H9 (cell line): Measurements from ENCODE around the gene CDK5. TPM values are rescaled to one million over a fixed set of nuclear protein-coding genes. Genes with fewer than 3 reads are reported as not detected.
A peak's percentile ranks its signal among the peaks of the same experiment; 100 is the strongest.

ENCODE experiments used
- DNase-seq: peaks from one replicate; pipeline ENCODE4 v3.0.0-alpha.2; 2017
- H2AFZ ChIP-seq: one replicate; pipeline ENCODE4 v1.6.1; 2013; ENCODE audit warnings: mild to moderate bottlenecking, low read length, control low read depth, moderate library complexity
- H2AK5ac ChIP-seq: 2 replicates; pipeline ENCODE4 v1.6.1; 2013; ENCODE audit warnings: low read length, control low read depth, mixed read lengths; ENCODE audit not compliant: insufficient read length
- H2BK120ac ChIP-seq: one replicate; pipeline ENCODE4 v1.6.1; 2013; ENCODE audit warnings: low read depth, mild to moderate bottlenecking, low read length, control low read depth, inconsistent platforms; ENCODE audit not compliant: poor library complexity, severe bottlenecking
- H2BK12ac ChIP-seq: 2 replicates; pipeline ENCODE4 v1.6.1; 2013; ENCODE audit warnings: low read length, control low read depth, mixed read lengths, low read depth; ENCODE audit not compliant: insufficient read length
- H2BK15ac ChIP-seq: 2 replicates; pipeline ENCODE4 v1.6.1; 2013; ENCODE audit warnings: low read depth, low read length, control low read depth
- H2BK20ac ChIP-seq: one replicate; pipeline ENCODE4 v1.6.1; 2013; ENCODE audit warnings: low read depth, mild to moderate bottlenecking, low read length, control low read depth, inconsistent platforms; ENCODE audit not compliant: poor library complexity, severe bottlenecking
- H2BK5ac ChIP-seq: 2 replicates; pipeline ENCODE4 v1.6.1; 2013; ENCODE audit warnings: low read length, control low read depth, mixed read lengths; ENCODE audit not compliant: insufficient read length
- H3K14ac ChIP-seq: 2 replicates; pipeline ENCODE4 v1.6.1; 2013; ENCODE audit warnings: low read length, control low read depth; ENCODE audit not compliant: insufficient read depth
- H3K18ac ChIP-seq: 2 replicates; pipeline ENCODE4 v1.6.1; 2013; ENCODE audit warnings: low read depth, mild to moderate bottlenecking, mixed read lengths, low read length, control low read depth; ENCODE audit not compliant: insufficient read length
- H3K23ac ChIP-seq: 2 replicates; pipeline ENCODE4 v1.6.1; 2013; ENCODE audit warnings: low read length, control low read depth, mixed read lengths, low read depth; ENCODE audit not compliant: insufficient read length
- H3K23me2 ChIP-seq: 2 replicates; pipeline ENCODE4 v1.6.1; 2013; ENCODE audit warnings: low read depth, mild to moderate bottlenecking, mixed read lengths, low read length, control low read depth; ENCODE audit not compliant: insufficient read length, poor library complexity, severe bottlenecking
- H3K27ac ChIP-seq: 2 replicates; pipeline ENCODE4 v1.5.1; 2013; ENCODE audit warnings: low read length, control low read depth, mixed read lengths, low read depth; ENCODE audit not compliant: insufficient read length
- H3K27me3 ChIP-seq: 2 replicates; pipeline ENCODE4 v1.6.1; 2013; ENCODE audit warnings: low read length, control low read depth, inconsistent platforms; ENCODE audit not compliant: insufficient read depth
- H3K4ac ChIP-seq: 2 replicates; pipeline ENCODE4 v1.6.1; 2013; ENCODE audit warnings: low read depth, mild to moderate bottlenecking, control low read depth, inconsistent platforms, low read length, moderate library complexity
- H3K4me1 ChIP-seq: 2 replicates; pipeline ENCODE4 v1.6.1; 2013; ENCODE audit warnings: low read length, control low read depth, inconsistent platforms; ENCODE audit not compliant: insufficient read depth
- H3K4me2 ChIP-seq: 2 replicates; pipeline ENCODE4 v1.6.1; 2013; ENCODE audit warnings: low read length, control low read depth, mixed read lengths; ENCODE audit not compliant: insufficient read length, insufficient read depth
- H3K56ac ChIP-seq: 2 replicates; pipeline ENCODE4 v1.6.1; 2013; ENCODE audit warnings: low read depth, mild to moderate bottlenecking, mixed read lengths, low read length, control low read depth; ENCODE audit not compliant: insufficient read length
- H3K79me1 ChIP-seq: 2 replicates; pipeline ENCODE4 v1.6.1; 2013; ENCODE audit warnings: low read depth, mild to moderate bottlenecking, moderate library complexity, low read length, control low read depth, inconsistent platforms; ENCODE audit not compliant: insufficient read depth, poor library complexity, severe bottlenecking
- H3K79me2 ChIP-seq: 2 replicates; pipeline ENCODE4 v1.6.1; 2013; ENCODE audit warnings: low read length, control low read depth, inconsistent platforms; ENCODE audit not compliant: insufficient read depth
- H3K9ac ChIP-seq: 2 replicates; pipeline ENCODE4 v1.6.1; 2013; ENCODE audit warnings: low read length, control low read depth, mixed read lengths; ENCODE audit not compliant: insufficient read length; ENCODE audit errors: extremely low read depth
- H3K9me3 ChIP-seq: one replicate; pipeline ENCODE4 v1.6.1; 2013; ENCODE audit warnings: low read depth, low read length, inconsistent platforms; ENCODE audit not compliant: control insufficient read depth
- H3T11ph ChIP-seq: one replicate; pipeline ENCODE4 v1.6.1; 2013; ENCODE audit warnings: mild to moderate bottlenecking, low read length, control low read depth, inconsistent platforms
- H4K20me1 ChIP-seq: one replicate; pipeline ENCODE4 v1.6.1; 2013; ENCODE audit not compliant: control insufficient read depth, insufficient read length, insufficient read depth
- H4K5ac ChIP-seq: 2 replicates; pipeline ENCODE4 v1.6.1; 2013; ENCODE audit warnings: low read depth, mild to moderate bottlenecking, mixed read lengths, low read length, control low read depth; ENCODE audit not compliant: insufficient read length
- H4K8ac ChIP-seq: replicated peaks from 2 replicates; pipeline ENCODE4 v1.6.1; 2013; ENCODE audit warnings: low read length, control low read depth, mixed read lengths, low read depth; ENCODE audit not compliant: insufficient read length
- H4K91ac ChIP-seq: 2 replicates; pipeline ENCODE4 v1.6.1; 2013; ENCODE audit warnings: low read depth, mild to moderate bottlenecking, moderate library complexity, mixed read lengths, low read length, control low read depth; ENCODE audit not compliant: insufficient read length
- H3K27ac Mint-ChIP-seq, 3 experiments: 2 replicates in 2 of 3; 3 replicates in 1 of 3; pipeline ENCODE4 v1.8.0; 2020 to 2021; ENCODE audit warnings: mixed read lengths in 3 of 3, mild to moderate bottlenecking in 1 of 3, moderate library complexity in 1 of 3
- H3K27me3 Mint-ChIP-seq: 2 replicates; pipeline ENCODE4 v1.8.0; 2021; ENCODE audit warnings: low read depth, mild to moderate bottlenecking, moderate library complexity, mixed read lengths
- H3K36me3 Mint-ChIP-seq, 3 experiments: 2 replicates in 2 of 3; 3 replicates in 1 of 3; pipeline ENCODE4 v1.8.0; 2020 to 2021; ENCODE audit warnings: low read depth in 3 of 3, mixed read lengths in 3 of 3; ENCODE audit not compliant: insufficient read depth in 1 of 3
- H3K4me1 Mint-ChIP-seq, 2 experiments: 2 replicates each; pipeline ENCODE4 v1.8.0; 2020; ENCODE audit warnings: mixed read lengths in 2 of 2
- H3K4me3 Mint-ChIP-seq, 2 experiments: 2 replicates in 1 of 2; 3 replicates in 1 of 2; pipeline ENCODE4 v1.8.0; 2020 to 2021; ENCODE audit warnings: mild to moderate bottlenecking in 2 of 2, mixed read lengths in 2 of 2, moderate library complexity in 1 of 2
- H3K9me3 Mint-ChIP-seq, 2 experiments: 2 replicates in 1 of 2; 3 replicates in 1 of 2; pipeline ENCODE4 v1.8.0; 2020; ENCODE audit warnings: mild to moderate bottlenecking in 2 of 2, mixed read lengths in 2 of 2, moderate library complexity in 1 of 2
- WGBS: extraction: QIAGEN DNeasy Blood & Tissue Kit; methylation state at CpG from one replicate; pipeline ENCODE4 v1.1.7; 2013; ENCODE audit warnings: missing lambda C conversion rate, low lambda C conversion rate, mixed read lengths; ENCODE audit not compliant: insufficient read length; ENCODE audit errors: extremely low coverage; 5-methylcytosine and 5-hydroxymethylcytosine counted together
- total RNA-seq: library from RNA; stranded (reverse); gene quantifications from 2 replicates; pipeline ENCODE4 v1.2.1, GENCODE V29; 2021
- TF ChIP-seq, protein P1 (sequence below): fragments of 200-600 bp; sonication (generic); conservative IDR thresholded peaks from 3 replicates; pipeline ENCODE4 v1.8.0; 2021; ENCODE audit warnings: antibody characterized with exemption, mild to moderate bottlenecking

CDK5 gene
- total RNA-seq, 1 experiment from 2014 or later, result 19.9 TPM

GRCh38 chr7:151062399-151063211, 4.9 kb upstream of the CDK5 start:
- no peak overlapping the region for H2BK5ac ChIP-seq
- no peak overlapping the region for H3K4ac ChIP-seq
- no peak overlapping the region for H4K5ac ChIP-seq
- H3K9me3 ChIP-seq, result no peaks in the 10 kb centered on the region
- H3K79me1 ChIP-seq, result no peaks in the 10 kb centered on the region
- H3K4me1 ChIP-seq, result peaks cover 8% of the 10 kb centered on the region
- H2BK120ac ChIP-seq, result no peak overlapping the region
- H3K23me2 ChIP-seq, result peaks cover 32% of the 10 kb centered on the region
- Mint-ChIP-seq H3K4me3 (peak overlapping the region; percentile 67 to 91), H3K27me3 (no peaks in the 10 kb centered on the region), H3K4me1 (peaks cover 31 to 39% of the 10 kb centered on the region in 2 experiments), H3K9me3 (no peaks in the 10 kb centered on the region; a peak in 1 of 5 replicates), H3K27ac (peak overlapping the region in 1 of 3 experiments; percentile 87; a peak in 3 of 7 replicates), H3K36me3 (peaks cover 17 to 30% (median 26%) of the 10 kb centered on the region in 3 experiments; a peak in 6 of 7 replicates)
- H3K18ac ChIP-seq, result peak overlapping the region; percentile 43
- no peak overlapping the region for H2BK12ac ChIP-seq
- no peak overlapping the region for H2AK5ac ChIP-seq
- H2BK15ac ChIP-seq, result no peak overlapping the region
- no CpG with 5 or more reads among the region's 43 CpGs for WGBS
- H3K14ac ChIP-seq, result peak overlapping the region; percentile 61; the same call in 1 of the 2 replicates
- no peak overlapping the region for H4K8ac ChIP-seq
- H3K4me2 ChIP-seq, result peak overlapping the region; percentile 58
- no peaks in the 10 kb centered on the region for H4K20me1 ChIP-seq
- H3K56ac ChIP-seq, result no peak overlapping the region
- H3K79me2 ChIP-seq, result no peaks in the 10 kb centered on the region
- H3K23ac ChIP-seq, result no peak overlapping the region
- no peak overlapping the region for H4K91ac ChIP-seq
- no peaks in the 10 kb centered on the region; the same call in 1 of the 2 replicates for H3K27me3 ChIP-seq
- no peak overlapping the region for H3K27ac ChIP-seq
- peak; percentile 98 for DNase-seq
- H2BK20ac ChIP-seq, result no peak overlapping the region
- H3T11ph ChIP-seq, result no peak overlapping the region
- TF ChIP-seq, protein P1, sequence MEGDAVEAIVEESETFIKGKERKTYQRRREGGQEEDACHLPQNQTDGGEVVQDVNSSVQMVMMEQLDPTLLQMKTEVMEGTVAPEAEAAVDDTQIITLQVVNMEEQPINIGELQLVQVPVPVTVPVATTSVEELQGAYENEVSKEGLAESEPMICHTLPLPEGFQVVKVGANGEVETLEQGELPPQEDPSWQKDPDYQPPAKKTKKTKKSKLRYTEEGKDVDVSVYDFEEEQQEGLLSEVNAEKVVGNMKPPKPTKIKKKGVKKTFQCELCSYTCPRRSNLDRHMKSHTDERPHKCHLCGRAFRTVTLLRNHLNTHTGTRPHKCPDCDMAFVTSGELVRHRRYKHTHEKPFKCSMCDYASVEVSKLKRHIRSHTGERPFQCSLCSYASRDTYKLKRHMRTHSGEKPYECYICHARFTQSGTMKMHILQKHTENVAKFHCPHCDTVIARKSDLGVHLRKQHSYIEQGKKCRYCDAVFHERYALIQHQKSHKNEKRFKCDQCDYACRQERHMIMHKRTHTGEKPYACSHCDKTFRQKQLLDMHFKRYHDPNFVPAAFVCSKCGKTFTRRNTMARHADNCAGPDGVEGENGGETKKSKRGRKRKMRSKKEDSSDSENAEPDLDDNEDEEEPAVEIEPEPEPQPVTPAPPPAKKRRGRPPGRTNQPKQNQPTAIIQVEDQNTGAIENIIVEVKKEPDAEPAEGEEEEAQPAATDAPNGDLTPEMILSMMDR, result peak; percentile 9; the same call in 1 of the 3 replicates
- no peak overlapping the region for H2AFZ ChIP-seq
- peak overlapping the region; percentile 30 for H3K9ac ChIP-seq
